Psoas muscle (tissue), 8 donors: ENCODE measurements around the gene TNIK. TPM values are rescaled to one million over a fixed set of nuclear protein-coding genes. Genes with fewer than 3 reads are reported as not detected.

Experiments
- ATAC-seq, 4 donors: fragments of 200-7000 bp; cut with Tn5 transposase; one replicate each; pipeline ENCODE4 v1.9.1; 2020; ENCODE audit warnings: moderate library complexity in 3 of 4, mild to moderate bottlenecking in 2 of 4
- DNase-seq, 2 donors: peaks; one replicate each; pipeline ENCODE4 v3.0.0-alpha.2; 2020
- H3K27ac ChIP-seq: fragments of 200-600 bp; one replicate; pipeline ENCODE4 v1.8.0; 2022
- H3K27me3 ChIP-seq, 3 donors: fragments of 200-600 bp in 1 of 3; one replicate each; pipeline versions ENCODE4 v1.6.1 to v1.8.0; 2013 to 2022; ENCODE audit warnings: low read length in 2 of 3, mild to moderate bottlenecking in 2 of 3, moderate library complexity in 1 of 3; ENCODE audit not compliant: insufficient read depth in 3 of 3
- H3K36me3 ChIP-seq, 2 donors: fragments of 200-600 bp in 1 of 2; one replicate each; pipeline versions ENCODE4 v1.6.1 to v1.8.0; 2013 to 2022; ENCODE audit warnings: low read depth in 1 of 2, mild to moderate bottlenecking in 1 of 2, moderate library complexity in 1 of 2; ENCODE audit not compliant: insufficient read depth in 1 of 2
- H3K4me1 ChIP-seq: fragments of 200-600 bp; one replicate; pipeline ENCODE4 v1.8.0; 2022
- H3K4me3 ChIP-seq: fragments of 200-600 bp; one replicate; pipeline ENCODE4 v1.8.0; 2022; ENCODE audit warnings: mild to moderate bottlenecking
- H3K9me3 ChIP-seq: fragments of 200-600 bp; one replicate; pipeline ENCODE4 v1.8.0; 2022
- WGBS, 3 donors: extraction: QIAGEN DNeasy Blood & Tissue Kit; methylation state at CpG; one replicate each; pipeline versions ENCODE4 v1.1.6 to v1.1.7; 2013; 5-methylcytosine and 5-hydroxymethylcytosine counted together
- intact Hi-C, 2 donors: fragments of 100-400 bp; cut with DNase I; formaldehyde crosslinking; loops; one replicate each; pipeline versions ENCODE4 v1.11.0 to v1.14.2; 2022
- polyA plus RNA-seq, 3 donors: library from polyadenylated mRNA; stranded (reverse); fragments of 200-250 nt; gene quantifications; one replicate each; pipeline ENCODE4 v1.2.3, GENCODE V29; 2013
- total RNA-seq, 4 donors: library from RNA; stranded (reverse); fragmentation: NEBNext Ultra II Directional in 2 of 4; extraction: Animal tissue kit (Norgen Biotek cat#: 25700) in 2 of 4; gene quantifications; one replicate each; pipeline versions ENCODE4 v1.2.1 to v1.2.4, GENCODE V29; 2021 to 2023
- TF ChIP-seq, protein P1 (sequence below): fragments of 200-600 bp; IDR thresholded peaks from one replicate; pipeline ENCODE4 v1.8.0; 2022; ENCODE audit warnings: antibody characterized with exemption
- donor health status: healthy with polysubstance abuse.
- donor health status: DM: no; HTN: no; CAD: no; lungs with moderate emphysema.
- donor health status: Bipolar disorder and iron deficiency.
- donor health status: healthy.
- donor health status: DM: yes; HTN: yes; CAD: no.
- donor health status: DM: no; HTN: no; CAD: no.
- donor health status: DM: no; HTN: no; CAD: no.
- donor health status: DM: yes; HTN: yes; CAD: no.

The TNIK gene
- total and polyA plus RNA-seq, 7 donors, result 9.9 to 32.4 (median 12.5) TPM

DNA sequence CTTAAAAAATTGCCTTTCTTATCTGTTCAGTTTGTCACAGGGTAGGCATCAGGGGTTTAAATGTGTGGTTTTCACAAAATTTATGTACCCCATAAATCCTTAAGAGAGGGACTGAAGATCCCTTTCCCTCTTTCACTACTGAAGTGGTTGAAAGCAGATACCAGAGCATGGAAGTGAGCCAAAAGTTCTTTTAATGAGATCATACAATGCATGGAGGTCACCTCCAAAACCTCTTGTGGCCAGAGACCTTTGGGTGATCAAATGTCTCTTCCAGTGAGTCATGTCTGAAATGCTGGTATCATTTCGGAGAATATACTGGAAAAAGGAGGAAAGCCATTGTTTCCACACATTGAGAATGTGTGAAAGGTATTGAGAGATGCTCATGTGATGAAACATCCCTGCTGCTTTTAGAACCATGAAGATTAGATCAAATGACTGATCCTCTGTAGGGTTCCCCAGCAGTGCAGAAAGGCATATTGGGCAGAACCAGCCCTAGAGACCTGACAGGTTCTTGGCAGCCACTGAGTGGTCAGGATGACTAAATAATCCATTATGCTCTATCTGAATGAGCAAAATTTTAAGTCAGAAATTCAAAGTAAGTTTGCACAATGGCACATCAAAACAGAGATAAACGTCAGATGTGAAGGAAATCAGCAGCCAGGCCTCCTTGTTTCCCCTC, 267.9 kb downstream of the TNIK start:
- DNase-seq, result no peak
- Histone ChIP-seq H3K9me3 (no peaks in the 10 kb centered on the region), H3K4me3 (no peak overlapping the region), H3K36me3 (no peaks in the 10 kb centered on the region), H3K27me3 (no peaks in the 10 kb centered on the region), H3K4me1 (peaks cover 21% of the 10 kb centered on the region), H3K27ac (no peak overlapping the region)
- WGBS, 3 donors, result 56 to 69% (median 62%) methylated on average over 2 of the region's 2 CpGs
- peak; percentile 71 to 86 (median 76) for ATAC-seq
- intact Hi-C loops, result loop anchor here in 1 of 2 donors (10.0 kb wide), 1 partner anchor 122 kb away; no protein-coding TSS in a partner anchor
- TF ChIP-seq, protein P1, sequence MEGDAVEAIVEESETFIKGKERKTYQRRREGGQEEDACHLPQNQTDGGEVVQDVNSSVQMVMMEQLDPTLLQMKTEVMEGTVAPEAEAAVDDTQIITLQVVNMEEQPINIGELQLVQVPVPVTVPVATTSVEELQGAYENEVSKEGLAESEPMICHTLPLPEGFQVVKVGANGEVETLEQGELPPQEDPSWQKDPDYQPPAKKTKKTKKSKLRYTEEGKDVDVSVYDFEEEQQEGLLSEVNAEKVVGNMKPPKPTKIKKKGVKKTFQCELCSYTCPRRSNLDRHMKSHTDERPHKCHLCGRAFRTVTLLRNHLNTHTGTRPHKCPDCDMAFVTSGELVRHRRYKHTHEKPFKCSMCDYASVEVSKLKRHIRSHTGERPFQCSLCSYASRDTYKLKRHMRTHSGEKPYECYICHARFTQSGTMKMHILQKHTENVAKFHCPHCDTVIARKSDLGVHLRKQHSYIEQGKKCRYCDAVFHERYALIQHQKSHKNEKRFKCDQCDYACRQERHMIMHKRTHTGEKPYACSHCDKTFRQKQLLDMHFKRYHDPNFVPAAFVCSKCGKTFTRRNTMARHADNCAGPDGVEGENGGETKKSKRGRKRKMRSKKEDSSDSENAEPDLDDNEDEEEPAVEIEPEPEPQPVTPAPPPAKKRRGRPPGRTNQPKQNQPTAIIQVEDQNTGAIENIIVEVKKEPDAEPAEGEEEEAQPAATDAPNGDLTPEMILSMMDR, result no peak

DNA sequence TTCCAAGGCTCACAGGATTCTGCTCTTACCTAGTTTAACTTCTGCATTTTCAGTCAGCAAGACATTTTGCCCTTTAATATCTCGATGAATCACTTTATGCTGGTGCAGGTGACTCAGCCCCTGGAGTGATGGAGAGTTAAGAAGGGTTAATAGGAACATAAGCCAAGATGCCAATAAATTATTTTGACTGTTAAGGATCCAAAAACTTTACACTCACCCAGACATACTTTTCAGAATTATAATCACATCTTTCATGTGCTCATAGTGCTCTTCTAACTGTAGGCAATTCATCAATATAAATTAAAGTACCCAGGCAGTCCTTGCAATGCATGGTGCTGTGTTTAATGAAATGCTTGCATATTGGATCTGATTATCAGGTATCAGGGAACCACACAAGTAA, 269.5 kb downstream of the TNIK start:
- DNase-seq, result no peak
- H3K27me3 ChIP-seq, result no peaks in the 10 kb centered on the region
- no peak for ATAC-seq
- intact Hi-C loops, result loop anchor here in 1 of 2 donors (10.0 kb wide), 1 partner anchor 124 kb away; no protein-coding TSS in a partner anchor
- H3K36me3 ChIP-seq, result no peaks in the 10 kb centered on the region
- WGBS, 3 donors, result 81 to 86% (median 86%) methylated on average over 1 of the region's 1 CpG
- peaks cover 35% of the 10 kb centered on the region for H3K4me1 ChIP-seq
- H3K4me3 ChIP-seq, result no peak overlapping the region
- TF ChIP-seq, protein P1, result no peak
- no peaks in the 10 kb centered on the region for H3K9me3 ChIP-seq
- no peak overlapping the region for H3K27ac ChIP-seq

DNA sequence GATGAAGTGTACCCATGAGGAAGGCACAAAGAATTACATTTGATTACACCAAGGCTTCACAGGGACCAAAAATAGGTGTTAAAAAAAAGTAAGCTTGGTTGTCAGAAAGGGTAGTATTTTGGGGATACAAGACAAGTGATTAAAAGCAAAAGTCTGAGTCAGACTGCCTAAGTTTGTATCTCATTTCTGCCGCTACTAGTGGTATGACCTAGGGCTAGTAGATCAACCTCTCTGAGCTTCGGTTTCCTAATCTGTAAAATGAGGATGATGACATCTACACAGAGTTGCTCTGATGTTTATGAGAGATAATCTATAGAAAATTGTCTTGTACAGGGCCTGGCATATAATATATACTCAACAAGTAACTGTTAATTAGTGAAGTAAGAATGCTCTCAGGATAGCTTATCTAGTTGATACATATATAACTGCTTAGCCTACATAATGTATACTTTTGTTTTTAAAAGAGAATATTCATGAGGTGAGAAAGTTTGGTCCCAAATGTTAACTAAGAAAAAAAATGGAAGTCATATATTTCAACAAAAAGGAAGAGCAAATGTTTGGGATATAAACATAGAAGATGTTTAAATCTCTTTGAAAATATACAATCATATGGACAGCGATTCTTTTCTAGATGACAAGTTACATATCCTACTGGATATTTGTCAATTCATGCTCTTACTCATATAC, 270.7 kb downstream of the TNIK start:
- DNase-seq (no peak), ATAC-seq (no peak)
- Histone ChIP-seq H3K4me1 (peaks cover 40% of the 10 kb centered on the region), H3K9me3 (no peaks in the 10 kb centered on the region), H3K27ac (no peak overlapping the region), H3K36me3 (no peaks in the 10 kb centered on the region), H3K27me3 (no peaks in the 10 kb centered on the region), H3K4me3 (no peak overlapping the region)
- intact Hi-C loops, result loop anchor here (5.0 to 10.0 kb wide), 5 partner anchors 63 to 378 kb away; partner anchors contain the start of gene TNIK (in 1 of the 2)
- TF ChIP-seq, protein P1, result no peak
- 94 to 98% (median 96%) methylated on average over 3 of the region's 3 CpGs for WGBS, 3 donors

DNA sequence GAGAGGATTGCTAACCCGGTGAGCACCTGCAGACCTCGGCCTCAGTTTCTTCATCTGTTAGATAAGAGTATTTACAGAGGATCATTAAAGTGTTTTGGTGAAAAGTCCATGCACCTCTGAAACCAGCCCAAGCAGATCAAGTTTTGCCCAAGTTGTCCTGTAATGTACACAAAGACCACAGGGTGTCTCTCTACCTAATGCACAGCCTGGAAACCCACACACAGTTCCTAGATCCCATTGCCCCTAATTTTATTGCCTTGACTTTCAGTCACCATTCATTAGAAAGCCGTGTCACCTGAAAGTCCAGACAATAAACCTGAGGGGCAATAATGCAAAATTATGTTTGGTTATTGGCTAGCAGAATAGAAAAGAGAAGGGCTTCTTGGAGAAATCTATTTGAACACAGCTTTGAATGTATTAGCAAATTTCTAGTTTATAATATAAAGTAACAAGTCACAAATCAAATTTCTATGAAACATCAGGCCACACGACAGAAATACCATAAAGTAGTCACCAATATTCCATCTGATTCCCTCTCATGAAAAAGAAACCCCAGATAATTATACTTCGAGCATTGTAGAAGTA, 272.4 kb downstream of the TNIK start:
- Histone ChIP-seq H3K4me1 (peaks cover 34% of the 10 kb centered on the region), H3K36me3 (no peaks in the 10 kb centered on the region), H3K27ac (no peak overlapping the region), H3K9me3 (no peaks in the 10 kb centered on the region), H3K27me3 (no peaks in the 10 kb centered on the region), H3K4me3 (no peak overlapping the region)
- TF ChIP-seq, protein P1, result peak; percentile 56
- WGBS, 3 donors, result 48 to 60% (median 49%) methylated on average over 5 of the region's 5 CpGs
- ATAC-seq, result peak; percentile 55 to 86 (median 70)
- intact Hi-C loops, result loop anchor here (5.0 to 10.0 kb wide), 4 partner anchors 65 to 380 kb away; partner anchors contain the start of gene TNIK (in 1 of the 2)
- DNase-seq, result no peak
